GM12878 (cell line): Measurements from ENCODE around the gene HMGXB3. TPM values are rescaled to one million over a fixed set of nuclear protein-coding genes. Genes with fewer than 3 reads are reported as not detected.

Source experiments
- ATAC-seq: fragments of 200-7000 bp; cut with Tn5 transposase; 3 replicates; pipeline ENCODE4 v1.9.1; 2020; ENCODE audit warnings: mild to moderate bottlenecking, moderate library complexity
- BruUV-seq: library from RNA; stranded (reverse); fragments of 400-500 nt; replicated peaks from 2 replicates; lab custom pipeline; 2021; lab: Mats Ljungman, UMichigan
- CTCF ChIA-PET: fragments of 300-600 bp; sonication (Branson Sonifier 250); formaldehyde crosslinking; extraction: SDS; loops from one replicate; lab custom pipeline; 2021; ENCODE audit warnings: inconsistent platforms; lab: Yijun Ruan, JAX
- POLR2A ChIA-PET: fragments of 350-600 bp; formaldehyde crosslinking; extraction: SDS; loops from one replicate; lab custom pipeline; 2021; ENCODE audit warnings: inconsistent platforms; lab: Charles Lee
- RAD21 ChIA-PET: fragments of 300-600 bp; sonication (Branson Sonifier 250); formaldehyde crosslinking; loops from one replicate; lab custom pipeline; 2023; ENCODE audit warnings: antibody characterized with exemption; ENCODE audit not compliant: unreplicated experiment; lab: Charles Lee
- SMC1A ChIA-PET: fragments of 300-600 bp; sonication (Branson Sonifier 250); formaldehyde crosslinking; loops from one replicate; lab custom pipeline; 2023; ENCODE audit not compliant: unreplicated experiment, uncharacterized antibody; lab: Charles Lee
- DNase-seq: peaks from one replicate; pipeline ENCODE4 v3.0.0-alpha.2; 2011; ENCODE audit warnings: low read depth, low spot score
- FAIRE-seq: peaks from 3 replicates; lab custom pipeline; 2011; peaks lifted over from hg19 to GRCh38; lab: Jason Lieb, UNC
- H2AFZ ChIP-seq: 2 replicates; pipeline ENCODE4 v1.6.0; 2011; ENCODE audit warnings: low read depth, low read length, control low read depth; ENCODE audit not compliant: control insufficient read depth
- H3K27ac ChIP-seq: 2 replicates; pipeline ENCODE4 v1.5.1; 2011; ENCODE audit warnings: control low read depth; ENCODE audit not compliant: control insufficient read depth, insufficient read depth
- H3K27me3 ChIP-seq, 2 experiments: replicated peaks in 1 of 2; 2 replicates each; pipeline versions ENCODE4 v1.6.0 to v1.6.1; 2011; ENCODE audit warnings: low read length in 1 of 2; ENCODE audit not compliant: control insufficient read depth in 2 of 2, insufficient read depth in 2 of 2
- H3K36me3 ChIP-seq, 2 experiments: 2 replicates each; pipeline ENCODE4 v1.5.1; 2011; ENCODE audit warnings: low read length in 1 of 2; ENCODE audit not compliant: control insufficient read depth in 2 of 2, insufficient read depth in 2 of 2
- H3K4me1 ChIP-seq: 2 replicates; pipeline ENCODE4 v1.6.1; 2011; ENCODE audit warnings: mild to moderate bottlenecking, low read length, moderate library complexity, mixed read lengths; ENCODE audit not compliant: control insufficient read depth, insufficient read depth
- H3K4me2 ChIP-seq: 2 replicates; pipeline ENCODE4 v1.6.0; 2011; ENCODE audit warnings: control low read depth; ENCODE audit not compliant: control insufficient read depth, insufficient read depth
- H3K4me3 ChIP-seq: fragments of 200-600 bp; sonication (generic); 2 replicates; pipeline ENCODE4 v1.5.1; 2016
- H3K79me2 ChIP-seq: 2 replicates; pipeline ENCODE4 v1.6.0; 2011; ENCODE audit warnings: low read length; ENCODE audit not compliant: control insufficient read depth, insufficient read depth
- H3K9ac ChIP-seq: 2 replicates; pipeline ENCODE4 v1.8.0; 2011; ENCODE audit warnings: low read length, control low read depth, mixed read lengths; ENCODE audit not compliant: control insufficient read depth, insufficient read depth
- H3K9me3 ChIP-seq: replicated peaks from 3 replicates; pipeline ENCODE4 v1.5.1; 2011; ENCODE audit warnings: mild to moderate bottlenecking, low read length; ENCODE audit not compliant: control insufficient read depth, insufficient read depth
- H4K20me1 ChIP-seq: 2 replicates; pipeline ENCODE4 v1.6.0; 2011; ENCODE audit not compliant: control insufficient read depth, insufficient read depth
- ASH2L ChIP-seq: fragments of 300-600, 200-600 bp; sonication (generic); IDR thresholded peaks from 2 replicates; pipeline ENCODE4 v1.6.1; 2017; ENCODE audit warnings: low read depth, mild to moderate bottlenecking, borderline replicate concordance
- ATF7 ChIP-seq: fragments of 450-650 bp; IDR thresholded peaks from 2 replicates; pipeline ENCODE4 v1.6.1; 2016; ENCODE audit warnings: low read depth, mild to moderate bottlenecking
- BCLAF1 ChIP-seq: fragments of 450-650 bp; IDR thresholded peaks from 2 replicates; pipeline ENCODE4 v1.6.1; 2017; ENCODE audit warnings: antibody characterized with exemption, mild to moderate bottlenecking, moderate library complexity
- BMI1 ChIP-seq: fragments of 450-650 bp; IDR thresholded peaks from 2 replicates; pipeline ENCODE4 v1.6.1; 2016; ENCODE audit warnings: mild to moderate bottlenecking, moderate library complexity, borderline replicate concordance
- CBX5 ChIP-seq: sonication (generic); IDR thresholded peaks from 2 replicates; pipeline ENCODE4 v1.6.1; 2016; ENCODE audit warnings: low read depth, moderate library complexity, mild to moderate bottlenecking, inconsistent platforms
- CUX1 ChIP-seq: IDR thresholded peaks from 2 replicates; pipeline ENCODE4 v1.6.1; 2012; ENCODE audit warnings: improper control_type of control experiment, low read depth, low read length; ENCODE audit not compliant: insufficient replicate concordance
- DPF2 ChIP-seq: fragments of 450-650 bp; IDR thresholded peaks from 2 replicates; pipeline ENCODE4 v1.6.1; 2017; ENCODE audit warnings: mild to moderate bottlenecking
- FOS ChIP-seq: IDR thresholded peaks from 3 replicates; pipeline ENCODE4 v1.6.1; 2011; ENCODE audit warnings: borderline replicate concordance; ENCODE audit not compliant: insufficient read length; ENCODE audit errors: extremely low read depth
- FOXM1 ChIP-seq: IDR thresholded peaks from 2 replicates; pipeline ENCODE4 v1.6.1; 2012; ENCODE audit warnings: low read depth, mild to moderate bottlenecking, inconsistent platforms, low read length, moderate library complexity
- LARP7 ChIP-seq: fragments of 450-650 bp; IDR thresholded peaks from 2 replicates; pipeline ENCODE4 v1.6.1; 2017; ENCODE audit warnings: mild to moderate bottlenecking
- NR2C2 ChIP-seq: IDR thresholded peaks from 2 replicates; pipeline ENCODE4 v1.6.1; 2011; ENCODE audit warnings: borderline replicate concordance, low read depth; ENCODE audit not compliant: control insufficient read depth, insufficient read length
- RAD21 ChIP-seq: IDR thresholded peaks from 2 replicates; pipeline ENCODE4 v1.6.1; 2011; ENCODE audit warnings: mild to moderate bottlenecking, low read depth, low read length, moderate library complexity; ENCODE audit not compliant: insufficient read depth
- SREBF1 ChIP-seq: IDR thresholded peaks from 2 replicates; pipeline ENCODE4 v1.6.1; 2012; ENCODE audit warnings: mild to moderate bottlenecking, low read length
- WGBS: methylation state at CpG from one replicate; pipeline ENCODE4 v1.1.6; 2016; ENCODE audit warnings: low lambda C conversion rate; ENCODE audit not compliant: insufficient replicate concordance, insufficient coverage; ENCODE audit errors: missing lambda C conversion rate; 5-methylcytosine and 5-hydroxymethylcytosine counted together
- in situ Hi-C: fragments of 300-500 bp; cut with MboI; formaldehyde crosslinking; loops from 9 replicates; pipeline ENCODE4 v1.14.3; 2018; ENCODE audit warnings: mixed read lengths
- intact Hi-C: fragments of 100-400 bp; cut with micrococcal nuclease; formaldehyde crosslinking; loops from one replicate; pipeline ENCODE4 v1.14.2; 2022; ENCODE audit not compliant: unreplicated experiment
- polyA plus RNA-seq, 11 experiments: library from polyadenylated mRNA; depleted of rRNA in 4 of 11; unstranded in 6 of 11; stranded (reverse) in 5 of 11; fragments of >200 nt; fragmentation: Nextera tagmentation in 4 of 11; fragmentation: Illumina TruSeq in 1 of 11; extraction: Ambion mirVana in 4 of 11; extraction: Trizol in 1 of 11; gene quantifications; 1 replicate in 1 of 11; 2 replicates in 10 of 11; pipeline versions ENCODE4 v1.2.1 to v1.2.3, GENCODE V29; 2011 to 2016; ENCODE audit warnings: inconsistent platforms in 2 of 11, missing spikeins in 2 of 11, low read depth in 1 of 11
- total RNA-seq, 4 experiments: library from RNA; depleted of rRNA in 3 of 4; stranded (reverse); fragments of >200 nt in 3 of 4; fragmentation: Illumina TruSeq in 1 of 4; extraction: Trizol in 1 of 4; gene quantifications; 2 replicates each; pipeline versions ENCODE4 v1.2.1 to v1.2.3, GENCODE V29; 2013 to 2021

Gene HMGXB3
- total and polyA plus RNA-seq, 10 of the 15 experiments (the other 5 are each of a cell fraction or from before 2014, with no cell fraction given), result 1.00 to 42.2 (median 28.1) TPM

DNA sequence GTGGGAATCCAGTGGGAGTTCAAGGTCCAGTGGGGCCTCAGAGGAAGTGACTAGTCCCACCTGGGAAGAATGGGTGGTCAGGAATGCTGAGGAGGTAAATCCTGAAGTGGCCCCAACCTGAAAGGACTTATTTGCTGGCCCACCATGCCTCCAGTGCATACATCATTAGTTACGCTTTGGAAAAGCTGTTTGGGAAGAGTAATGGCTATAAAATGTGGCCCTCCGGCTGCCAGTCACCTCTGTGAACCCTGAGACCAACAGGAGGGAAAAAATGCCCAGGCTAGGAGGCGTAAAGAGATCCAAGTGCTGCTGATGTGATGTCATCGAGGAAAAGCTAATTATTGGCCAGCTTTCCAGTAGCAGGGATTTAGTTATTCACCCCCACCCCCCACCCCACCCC, 42.7 kb upstream of the HMGXB3 start:
- no peaks in the 10 kb centered on the region; a peak in 1 of 4 replicates for H3K27me3 ChIP-seq
- H3K9me3 ChIP-seq, result no peaks in the 10 kb centered on the region
- WGBS, result 67% methylated on average over 4 of the region's 4 CpGs
- no peak overlapping the region for H3K4me2 ChIP-seq
- no peak overlapping the region for H3K9ac ChIP-seq
- H3K4me1 ChIP-seq, result peaks cover 12% of the 10 kb centered on the region
- H3K36me3 ChIP-seq, result no peaks in the 10 kb centered on the region
- in situ Hi-C loops (no loop called here), intact Hi-C loops (no loop called here)
- H3K27ac ChIP-seq, result no peak overlapping the region
- ChIA-PET CTCF (interaction anchor here (1.0 to 6.6 kb wide), 10 partner anchors 10 to 272 kb away, joined by 3 to 59 read pairs (median 7); no protein-coding TSS in a partner anchor), RAD21 (interaction anchor here (1.1 to 1.2 kb wide), 2 partner anchors 124 to 182 kb away, joined by 3 read pairs; no protein-coding TSS in a partner anchor), SMC1A (interaction anchor here (1.2 to 2.9 kb wide), 3 partner anchors 102 to 124 kb away, joined by 3 to 12 read pairs (median 8); no protein-coding TSS in a partner anchor), POLR2A (interaction anchor here (0.6 kb wide), 1 partner anchor 481 kb away, joined by 4 read pairs; no protein-coding TSS in a partner anchor)
- FAIRE-seq (no peak), DNase-seq (no peak), ATAC-seq (no peak)
- H4K20me1 ChIP-seq, result no peaks in the 10 kb centered on the region
- no peak overlapping the region for H3K4me3 ChIP-seq
- no peak overlapping the region for H2AFZ ChIP-seq
- no TSS peak for BruUV-seq
- H3K79me2 ChIP-seq, result no peaks in the 10 kb centered on the region
- TF ChIP-seq LARP7 (no peak), NR2C2 (no peak), ATF7 (no peak), FOXM1 (no peak), RAD21 (no peak), SREBF1 (no peak), BCLAF1 (no peak), BMI1 (no peak), CBX5 (no peak), DPF2 (no peak), FOS (no peak), ASH2L (no peak), CUX1 (no peak)
- TF ChIP-seq, all 136 proteins: peak for 0
